Immature natural killer cell (primary cell): ENCODE data around the gene GALR1. TPM values are rescaled to one million over a fixed set of nuclear protein-coding genes. Genes with fewer than 3 reads are reported as not detected.
A peak's percentile ranks its signal among the peaks of the same experiment; 100 is the strongest.
"Not testable (repeated sequence)": the region's sequence is repeated elsewhere in the genome, so short reads cannot be mapped to it uniquely, and the experiment has no call there.

Experiments
- DNase-seq, 3 donors: peaks; one replicate each; pipeline ENCODE4 v3.0.0; 2022; ENCODE audit warnings: mixed read lengths in 1 of 3
- H3K27ac Mint-ChIP-seq, 6 donors: one replicate each; pipeline ENCODE4 v1.8.0; 2020; ENCODE audit warnings: mixed read lengths in 6 of 6, mild to moderate bottlenecking in 5 of 6, inconsistent platforms in 4 of 6, moderate library complexity in 3 of 6
- H3K27me3 Mint-ChIP-seq, 3 donors: one replicate each; pipeline ENCODE4 v1.8.0; 2020 to 2021; ENCODE audit warnings: low read depth in 3 of 3, mild to moderate bottlenecking in 3 of 3, mixed read lengths in 3 of 3, moderate library complexity in 3 of 3, inconsistent platforms in 1 of 3
- H3K36me3 Mint-ChIP-seq, 3 donors: one replicate each; pipeline ENCODE4 v1.8.0; 2020; ENCODE audit warnings: mixed read lengths in 3 of 3, inconsistent platforms in 2 of 3, mild to moderate bottlenecking in 2 of 3
- H3K4me1 Mint-ChIP-seq, 2 donors: one replicate each; pipeline ENCODE4 v1.8.0; 2020; ENCODE audit warnings: inconsistent platforms in 2 of 2, mild to moderate bottlenecking in 2 of 2, mixed read lengths in 2 of 2, moderate library complexity in 1 of 2
- H3K4me3 Mint-ChIP-seq, 5 donors: one replicate each; pipeline ENCODE4 v1.8.0; 2020; ENCODE audit warnings: mild to moderate bottlenecking in 5 of 5, mixed read lengths in 5 of 5, inconsistent platforms in 3 of 5, moderate library complexity in 3 of 5
- H3K9me3 Mint-ChIP-seq, 6 donors: one replicate each; pipeline ENCODE4 v1.8.0; 2020; ENCODE audit warnings: mild to moderate bottlenecking in 6 of 6, mixed read lengths in 6 of 6, inconsistent platforms in 4 of 6, moderate library complexity in 3 of 6
- polyA plus RNA-seq, 3 donors: library from polyadenylated mRNA; unstranded; fragments of 300-500 nt; fragmentation: Illumina TruSeq; gene quantifications; one replicate each; pipeline ENCODE4 v1.2.3, GENCODE V29; 2021

Gene GALR1
- polyA plus RNA-seq, 3 donors from 2014 or later: not detected

DNA sequence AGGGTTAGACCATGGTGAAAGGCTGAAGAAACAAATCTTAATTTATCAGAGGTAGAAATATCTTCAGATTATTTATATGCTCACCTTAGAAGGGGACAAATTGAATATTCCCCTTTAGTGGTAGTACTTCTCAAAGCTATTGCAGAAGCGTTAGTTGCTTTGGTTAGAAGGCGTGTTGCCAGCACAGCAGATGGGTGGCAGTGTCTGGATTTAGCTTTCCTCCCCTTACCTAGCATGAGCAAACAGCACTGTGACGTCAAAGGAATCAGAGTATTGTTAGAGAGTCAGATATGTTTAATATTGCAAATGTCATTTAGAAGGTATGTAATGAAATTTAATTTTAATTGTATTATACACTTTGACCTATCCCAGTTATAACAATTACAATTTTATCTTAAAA, 27.2 kb upstream of the GALR1 start:
- Mint-ChIP-seq H3K27ac (peak overlapping the region in 1 of 6 donors; percentile 6), H3K9me3 (peaks cover 0 to 1% (median 0%) of the 10 kb centered on the region in 6 donors), H3K4me1 (peaks cover 42 to 45% of the 10 kb centered on the region in 2 donors)

DNA sequence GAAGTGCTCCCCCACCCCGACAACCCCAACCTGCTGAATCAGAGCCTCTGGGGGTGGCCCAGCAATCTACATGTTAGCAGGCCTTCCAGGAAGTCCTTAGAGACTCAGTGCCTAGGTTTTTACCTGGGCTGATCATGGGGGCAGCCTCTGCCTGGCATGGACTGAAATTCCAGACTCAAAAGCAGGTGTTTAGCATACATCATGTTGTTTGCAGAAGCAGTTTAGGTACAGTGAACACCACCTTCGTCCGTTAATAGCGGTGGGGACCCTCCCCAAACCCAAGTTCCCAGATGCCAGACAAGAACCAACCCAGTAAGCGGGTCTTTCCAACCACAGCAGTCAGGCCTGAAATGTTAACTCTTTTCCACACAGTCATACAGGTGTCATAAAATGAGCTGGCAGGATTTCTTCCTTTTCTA, 26.4 kb upstream of the GALR1 start:
- peaks cover 0 to 5% (median 5%) of the 10 kb centered on the region in 3 donors for H3K27me3 Mint-ChIP-seq
- H3K27ac Mint-ChIP-seq: no peak overlapping the region
- no peak for DNase-seq
- H3K36me3 Mint-ChIP-seq: peaks cover 0 to 4% (median 0%) of the 10 kb centered on the region in 3 donors
- no peak overlapping the region for H3K4me3 Mint-ChIP-seq
- peaks cover 0 to 1% (median 0%) of the 10 kb centered on the region in 6 donors for H3K9me3 Mint-ChIP-seq
- peaks cover 38 to 41% of the 10 kb centered on the region in 2 donors for H3K4me1 Mint-ChIP-seq

More for the DNA sequence above, 27.2 kb upstream of the GALR1 start:
- no peak overlapping the region for H3K4me3 Mint-ChIP-seq
- no peak for DNase-seq
- peaks cover 0 to 1% (median 0%) of the 10 kb centered on the region in 3 donors for H3K27me3 Mint-ChIP-seq
- H3K36me3 Mint-ChIP-seq: peaks cover 0 to 4% (median 0%) of the 10 kb centered on the region in 3 donors

DNA sequence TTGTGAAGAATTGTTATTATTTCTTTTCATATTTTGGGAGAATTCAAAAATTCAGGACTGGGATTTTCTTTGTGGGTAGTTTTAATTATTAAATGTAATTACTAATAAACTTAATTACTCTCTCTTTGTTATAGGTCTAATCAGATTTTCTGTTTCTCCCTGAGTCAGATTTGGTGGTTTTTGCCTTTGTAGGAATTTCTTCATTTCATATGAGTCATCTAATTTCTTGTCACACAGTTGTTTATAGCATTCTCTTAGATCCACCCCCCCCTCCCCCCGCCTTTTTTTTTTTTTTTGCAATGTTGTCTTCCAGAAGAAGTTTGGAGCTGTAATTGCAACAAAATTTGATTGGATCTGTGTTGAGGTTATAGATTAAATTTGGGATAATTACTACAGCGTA, 26.0 kb upstream of the GALR1 start:
- Mint-ChIP-seq H3K27me3 (peaks cover 0 to 7% (median 5%) of the 10 kb centered on the region in 3 donors), H3K36me3 (peaks cover 0 to 4% (median 1%) of the 10 kb centered on the region in 3 donors), H3K9me3 (peaks cover 0 to 1% (median 0%) of the 10 kb centered on the region in 6 donors)

DNA sequence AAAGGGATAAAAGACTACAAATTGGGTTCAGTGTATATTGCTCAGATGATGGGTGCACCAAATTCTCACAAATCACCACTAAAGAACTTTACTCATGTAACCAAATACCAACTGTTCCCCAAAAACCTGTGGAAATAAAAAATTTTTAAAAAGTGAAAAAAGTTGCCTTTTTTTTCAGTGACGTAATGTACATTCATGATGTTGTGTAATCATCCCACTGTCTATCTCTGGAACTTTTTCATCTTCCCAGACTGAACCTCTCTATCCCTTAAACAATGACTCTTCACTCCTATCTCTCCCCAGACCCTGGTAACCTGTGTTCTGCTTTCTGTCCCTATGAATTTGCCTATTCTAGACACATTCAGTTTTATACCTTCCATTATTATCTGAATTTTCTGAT, 19.0 kb upstream of the GALR1 start:
- Mint-ChIP-seq H3K27ac (no peak overlapping the region), H3K27me3 (peaks cover 0 to 10% (median 5%) of the 10 kb centered on the region in 3 donors), H3K4me3 (no peak overlapping the region), H3K4me1 (no peaks in the 10 kb centered on the region), H3K36me3 (peaks cover 3 to 4% (median 4%) of the 10 kb centered on the region in 3 donors), H3K9me3 (peaks cover 0 to 5% (median 0%) of the 10 kb centered on the region in 6 donors)
- no peak for DNase-seq

More for the DNA sequence above, 26.0 kb upstream of the GALR1 start:
- Mint-ChIP-seq H3K4me1 (peaks cover 34 to 36% of the 10 kb centered on the region in 2 donors), H3K4me3 (no peak overlapping the region), H3K27ac (no peak overlapping the region)
- no peak for DNase-seq

DNA sequence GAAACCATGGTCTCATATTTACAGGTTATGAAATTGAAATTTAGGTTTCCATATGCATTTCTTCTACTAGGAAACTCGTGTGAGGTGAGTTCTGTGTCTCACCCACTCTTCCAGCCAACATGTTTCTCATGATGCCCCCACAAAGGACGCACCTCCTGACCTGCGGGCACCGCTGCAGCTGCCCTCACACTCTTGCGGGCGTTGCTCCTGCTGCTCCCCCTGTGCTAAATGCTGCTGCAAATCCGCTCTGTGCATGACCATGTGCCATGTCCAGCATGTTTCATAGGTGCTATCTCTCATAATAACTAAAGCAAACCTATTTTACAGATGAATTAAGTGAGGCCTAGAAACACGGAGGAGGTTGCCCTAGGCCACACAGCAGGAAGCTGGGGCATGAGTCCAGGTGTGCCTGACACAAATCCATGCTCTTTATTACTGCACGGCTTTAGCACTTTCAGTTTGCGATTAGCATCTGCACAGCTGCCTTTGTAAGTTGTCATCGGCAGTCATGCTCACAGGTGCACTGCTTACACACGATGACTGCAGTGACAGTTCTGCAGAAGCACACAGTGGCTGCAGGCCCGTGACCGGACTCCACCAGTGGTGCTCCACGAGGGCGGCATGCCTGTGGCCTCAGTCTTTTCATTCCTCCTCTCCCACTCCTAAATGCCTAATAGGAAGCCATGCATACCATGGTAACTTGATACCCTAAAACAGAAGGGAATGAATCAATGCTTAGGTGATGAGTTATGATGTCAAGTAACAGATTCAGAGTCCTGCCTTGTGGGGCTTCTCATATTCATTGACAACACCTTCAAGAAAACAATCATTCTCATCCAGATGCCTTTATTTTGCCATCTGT, 14.9 kb upstream of the GALR1 start:
- Mint-ChIP-seq H3K27ac (no peak overlapping the region), H3K9me3 (peaks cover 11 to 35% (median 21%) of the 10 kb centered on the region in 6 donors), H3K4me3 (no peak overlapping the region), H3K4me1 (no peaks in the 10 kb centered on the region), H3K36me3 (peaks cover 12 to 17% (median 16%) of the 10 kb centered on the region in 3 donors), H3K27me3 (peaks cover 0 to 5% (median 3%) of the 10 kb centered on the region in 3 donors)
- no peak for DNase-seq

DNA sequence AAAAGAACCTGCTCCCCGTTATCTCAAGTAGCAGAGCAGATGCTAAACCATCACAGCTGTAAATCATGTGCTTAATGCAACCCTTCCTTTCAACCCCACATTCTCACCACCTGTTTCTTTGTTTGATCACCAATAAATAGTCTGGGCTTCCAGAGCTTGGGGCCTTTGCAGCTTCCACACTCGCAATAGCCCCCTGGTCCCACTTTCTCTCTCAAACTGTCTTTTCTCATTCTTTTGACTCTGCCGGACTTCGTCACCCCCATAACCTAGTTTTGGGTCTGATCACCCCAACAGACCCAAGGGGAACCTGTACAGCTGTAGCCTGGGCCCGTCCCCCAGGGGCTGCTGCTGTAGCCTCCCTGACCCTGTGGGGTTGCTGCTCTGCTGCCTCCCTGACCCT, 10.4 kb upstream of the GALR1 start:
- DNase-seq, H3K4me1 Mint-ChIP-seq, H3K27ac Mint-ChIP-seq, H3K4me3 Mint-ChIP-seq, H3K27me3 Mint-ChIP-seq: not testable (repeated sequence)
- peaks cover 11 to 18% (median 13%) of the 10 kb centered on the region in 3 donors for H3K36me3 Mint-ChIP-seq
- peaks cover 11 to 43% (median 32%) of the 10 kb centered on the region in 6 donors for H3K9me3 Mint-ChIP-seq

DNA sequence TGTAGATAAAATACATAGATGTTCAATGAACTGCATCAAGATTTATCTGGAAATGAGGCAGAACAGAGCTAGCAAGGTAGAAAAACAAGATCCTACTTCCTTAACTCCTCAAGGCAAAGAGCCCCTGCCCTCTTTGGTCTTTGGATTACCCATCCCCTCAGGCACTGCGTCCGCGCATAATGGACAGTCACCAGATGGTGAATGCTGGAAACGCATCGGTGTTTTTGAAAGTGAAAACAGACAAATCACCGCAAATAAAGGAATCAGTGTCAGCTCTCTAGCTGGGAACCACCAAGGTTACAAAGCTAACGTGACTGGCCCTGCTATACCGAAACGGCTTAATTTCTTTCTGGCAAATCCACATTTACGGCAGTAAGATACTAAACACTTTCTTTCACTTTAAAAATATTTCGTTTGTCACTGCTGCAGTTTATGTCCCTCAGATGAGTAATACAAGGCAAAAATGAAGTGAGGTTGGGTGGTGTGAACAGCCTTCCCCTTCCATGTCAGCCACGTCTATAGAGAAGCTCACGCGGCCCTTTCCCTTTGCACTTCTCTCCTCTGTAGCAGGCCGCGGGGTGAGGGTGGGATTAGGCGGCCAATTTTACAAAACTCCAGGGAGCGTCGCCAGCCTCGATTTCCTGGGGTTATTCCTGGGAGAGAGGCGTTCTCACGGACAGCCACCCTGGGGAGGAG, 627 bp upstream of the GALR1 start:
- no peak overlapping the region for H3K27ac Mint-ChIP-seq
- peaks cover 3 to 21% (median 8%) of the 10 kb centered on the region in 6 donors for H3K9me3 Mint-ChIP-seq
- no peak for DNase-seq
- peaks cover 27 to 57% (median 45%) of the 10 kb centered on the region in 3 donors for H3K27me3 Mint-ChIP-seq
- peaks cover 11 to 14% of the 10 kb centered on the region in 2 donors for H3K4me1 Mint-ChIP-seq
- peak overlapping the region; percentile 53 to 84 (median 55) for H3K4me3 Mint-ChIP-seq
- H3K36me3 Mint-ChIP-seq: peaks cover 0 to 10% (median 6%) of the 10 kb centered on the region in 3 donors

DNA sequence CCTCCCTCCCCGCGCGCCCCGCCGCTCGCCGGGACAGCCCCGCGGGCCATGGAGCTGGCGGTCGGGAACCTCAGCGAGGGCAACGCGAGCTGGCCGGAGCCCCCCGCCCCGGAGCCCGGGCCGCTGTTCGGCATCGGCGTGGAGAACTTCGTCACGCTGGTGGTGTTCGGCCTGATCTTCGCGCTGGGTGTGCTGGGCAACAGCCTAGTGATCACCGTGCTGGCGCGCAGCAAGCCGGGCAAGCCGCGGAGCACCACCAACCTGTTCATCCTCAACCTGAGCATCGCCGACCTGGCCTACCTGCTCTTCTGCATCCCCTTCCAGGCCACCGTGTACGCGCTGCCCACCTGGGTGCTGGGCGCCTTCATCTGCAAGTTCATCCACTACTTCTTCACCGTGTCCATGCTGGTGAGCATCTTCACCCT, 865 bp downstream of the GALR1 start:
- Mint-ChIP-seq H3K9me3 (peaks cover 3 to 21% (median 8%) of the 10 kb centered on the region in 6 donors), H3K27me3 (peaks cover 36 to 54% (median 52%) of the 10 kb centered on the region in 3 donors), H3K36me3 (peaks cover 0 to 7% (median 6%) of the 10 kb centered on the region in 3 donors), H3K4me1 (peaks cover 11 to 14% of the 10 kb centered on the region in 2 donors), H3K27ac (peak overlapping the region in 2 of 6 donors; percentile 63 to 71), H3K4me3 (peak overlapping the region in 4 of 5 donors; percentile 46 to 74 (median 65))
- no peak for DNase-seq

DNA sequence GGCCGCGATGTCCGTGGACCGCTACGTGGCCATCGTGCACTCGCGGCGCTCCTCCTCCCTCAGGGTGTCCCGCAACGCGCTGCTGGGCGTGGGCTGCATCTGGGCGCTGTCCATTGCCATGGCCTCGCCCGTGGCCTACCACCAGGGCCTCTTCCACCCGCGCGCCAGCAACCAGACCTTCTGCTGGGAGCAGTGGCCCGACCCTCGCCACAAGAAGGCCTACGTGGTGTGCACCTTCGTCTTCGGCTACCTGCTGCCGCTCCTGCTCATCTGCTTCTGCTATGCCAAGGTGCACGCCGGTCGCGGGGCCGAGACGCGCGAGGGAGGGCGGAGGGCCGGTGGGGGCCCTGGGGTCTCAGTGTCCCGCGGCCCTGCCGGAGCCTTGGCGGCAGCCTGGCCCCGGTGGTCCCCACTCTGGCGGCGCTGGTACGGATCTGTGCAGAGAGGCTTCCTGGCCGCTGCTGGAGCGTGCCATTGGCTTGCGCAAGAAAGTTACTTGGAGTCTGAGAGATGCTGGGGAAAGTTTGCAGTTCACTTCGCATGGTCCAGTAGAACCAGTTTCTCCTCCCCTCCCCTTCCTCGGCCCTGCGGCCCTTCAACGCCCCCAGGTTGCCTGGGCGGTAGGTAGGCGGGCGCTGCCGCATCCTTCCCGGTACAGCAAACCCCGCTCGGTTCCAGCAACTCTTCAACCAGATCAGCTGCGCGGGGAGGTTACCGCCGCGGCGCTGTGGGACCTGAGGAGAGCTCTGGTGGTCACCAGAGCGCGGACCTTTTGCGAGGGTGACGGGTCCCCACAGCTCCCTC, 1.5 kb downstream of the GALR1 start:
- peaks cover 11 to 14% of the 10 kb centered on the region in 2 donors for H3K4me1 Mint-ChIP-seq
- peaks cover 3 to 21% (median 8%) of the 10 kb centered on the region in 6 donors for H3K9me3 Mint-ChIP-seq
- DNase-seq: no peak
- H3K4me3 Mint-ChIP-seq: peak overlapping the region in 4 of 5 donors; percentile 46 to 74 (median 65)
- H3K36me3 Mint-ChIP-seq: peaks cover 0 to 6% (median 4%) of the 10 kb centered on the region in 3 donors
- H3K27ac Mint-ChIP-seq: peak overlapping the region in 2 of 6 donors; percentile 63 to 71
- H3K27me3 Mint-ChIP-seq: peaks cover 38 to 60% (median 51%) of the 10 kb centered on the region in 3 donors

DNA sequence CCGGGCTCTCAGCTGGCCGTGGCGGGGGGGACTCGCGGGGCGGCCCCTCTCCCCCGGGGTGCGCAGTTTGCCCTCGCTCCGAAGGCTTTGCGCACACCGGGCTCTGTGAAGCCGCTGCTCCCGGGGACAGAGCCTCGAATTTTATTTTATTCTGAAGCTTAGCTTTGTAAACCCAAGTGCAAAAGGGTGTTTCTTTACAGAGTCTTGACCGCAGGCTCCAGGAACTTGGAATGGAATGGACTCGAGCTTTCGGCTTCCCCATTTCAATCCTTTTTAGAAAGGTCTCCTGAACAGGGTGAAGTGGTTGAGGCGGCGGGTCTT, 2.0 kb downstream of the GALR1 start:
- H3K27ac Mint-ChIP-seq: peak overlapping the region in 1 of 6 donors; percentile 42
- no peak overlapping the region for H3K4me3 Mint-ChIP-seq
- H3K36me3 Mint-ChIP-seq: peaks cover 0 to 6% (median 4%) of the 10 kb centered on the region in 3 donors
- no peak for DNase-seq
- H3K9me3 Mint-ChIP-seq: peaks cover 3 to 19% (median 8%) of the 10 kb centered on the region in 6 donors
- H3K27me3 Mint-ChIP-seq: peaks cover 38 to 63% (median 52%) of the 10 kb centered on the region in 3 donors
- H3K4me1 Mint-ChIP-seq: peaks cover 11 to 14% of the 10 kb centered on the region in 2 donors

DNA sequence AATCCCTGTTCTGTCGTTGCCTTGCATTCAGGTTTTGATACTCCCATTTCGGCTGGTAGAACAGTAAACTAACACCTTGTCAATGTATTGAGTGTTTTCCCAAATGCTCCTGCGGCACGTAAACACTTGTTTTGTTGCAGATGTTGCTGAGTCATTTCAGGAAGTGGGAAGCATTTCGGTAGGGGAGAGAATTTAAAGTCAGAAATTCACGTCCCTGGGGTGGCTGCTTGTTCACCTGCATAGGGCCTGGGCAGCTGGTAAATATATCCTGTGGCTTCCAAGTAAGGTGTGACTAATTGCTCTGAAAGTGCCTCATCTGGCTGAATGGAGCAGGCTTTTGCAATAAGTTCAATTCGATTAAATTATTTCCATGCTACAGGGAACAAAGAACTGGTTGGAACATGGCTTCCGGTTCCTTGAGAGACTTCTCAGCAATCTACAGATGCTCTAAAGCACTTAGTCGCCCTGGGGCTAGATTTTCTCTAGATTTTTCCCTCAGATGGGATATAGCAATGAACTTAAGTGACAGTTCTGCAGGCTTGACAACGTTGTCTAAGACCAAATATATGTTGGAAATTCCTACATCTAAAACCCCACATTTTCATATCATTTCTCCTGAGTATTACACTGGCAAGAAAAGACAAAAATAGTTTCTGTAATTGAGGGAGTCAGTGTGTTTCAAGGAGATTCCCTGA, 5.2 kb downstream of the GALR1 start:
- peaks cover 0 to 4% of the 10 kb centered on the region in 2 donors for H3K4me1 Mint-ChIP-seq
- peaks cover 29 to 51% (median 47%) of the 10 kb centered on the region in 3 donors for H3K27me3 Mint-ChIP-seq

DNA sequence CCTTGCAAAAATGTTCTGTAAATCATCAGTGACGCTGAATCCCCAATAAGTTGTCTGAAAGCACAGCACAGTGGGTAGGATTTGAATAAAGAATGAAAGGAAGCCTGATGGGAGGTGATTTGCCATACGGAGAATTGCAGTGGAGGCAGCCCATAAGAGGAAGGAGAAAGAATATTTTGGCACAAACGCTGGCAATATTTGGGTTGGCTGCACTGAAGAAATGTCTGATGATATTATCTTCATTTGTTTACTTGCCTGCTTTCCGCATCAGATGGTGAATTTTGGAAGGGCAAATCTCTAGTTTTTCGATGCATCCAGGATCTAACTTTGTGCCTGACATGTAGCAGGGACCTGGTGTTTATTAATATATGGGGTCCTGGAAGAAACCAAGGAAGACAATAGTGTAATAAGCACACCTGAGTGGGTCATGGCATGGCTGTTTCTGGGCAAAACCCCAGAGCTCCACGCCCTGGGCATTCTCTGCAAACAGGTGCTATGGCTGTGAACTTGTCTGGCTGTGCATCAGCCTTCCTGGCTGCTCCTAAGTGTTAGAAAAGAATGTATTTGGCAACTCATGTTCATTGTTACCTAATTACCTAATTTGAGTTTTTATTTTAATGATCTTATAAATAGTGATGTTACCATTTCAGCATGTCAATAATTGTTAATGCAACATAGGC, 5.9 kb downstream of the GALR1 start:
- DNase-seq: no peak
- H3K27me3 Mint-ChIP-seq: peaks cover 29 to 51% (median 50%) of the 10 kb centered on the region in 3 donors
- H3K4me1 Mint-ChIP-seq: peaks cover 0 to 4% of the 10 kb centered on the region in 2 donors
- H3K36me3 Mint-ChIP-seq: peaks cover 0 to 4% (median 0%) of the 10 kb centered on the region in 3 donors
- no peak overlapping the region for H3K4me3 Mint-ChIP-seq
- H3K9me3 Mint-ChIP-seq: peaks cover 0 to 4% (median 0%) of the 10 kb centered on the region in 6 donors
- no peak overlapping the region for H3K27ac Mint-ChIP-seq

More for the DNA sequence above, 5.2 kb downstream of the GALR1 start:
- H3K4me3 Mint-ChIP-seq: no peak overlapping the region
- H3K36me3 Mint-ChIP-seq: peaks cover 0 to 4% (median 0%) of the 10 kb centered on the region in 3 donors
- H3K27ac Mint-ChIP-seq: no peak overlapping the region
- DNase-seq: no peak
- H3K9me3 Mint-ChIP-seq: peaks cover 0 to 4% (median 0%) of the 10 kb centered on the region in 6 donors
